Skeletal muscle satellite cell (primary cell): ENCODE measurements around the gene ERGIC1.
"Not testable (repeated sequence)": the region's sequence is repeated elsewhere in the genome, so short reads cannot be mapped to it uniquely, and the experiment has no call there.

ENCODE experiments used
- H3K27me3 ChIP-seq: 2 replicates; pipeline ENCODE4 v1.7.0; 2013; ENCODE audit warnings: low read length; ENCODE audit not compliant: control insufficient read depth, insufficient read depth
- H3K36me3 ChIP-seq: 2 replicates; pipeline ENCODE4 v1.7.0; 2013; ENCODE audit warnings: mild to moderate bottlenecking, control low read depth, low read length; ENCODE audit not compliant: insufficient read depth
- H3K4me1 ChIP-seq: 2 replicates; pipeline ENCODE4 v1.7.0; 2013; ENCODE audit warnings: low read length; ENCODE audit not compliant: control insufficient read depth, insufficient read depth
- H3K4me2 ChIP-seq: 2 replicates; pipeline ENCODE4 v1.7.0; 2013; ENCODE audit warnings: mild to moderate bottlenecking, low read length
- H3K4me3 ChIP-seq: 2 replicates; pipeline ENCODE4 v1.7.0; 2013; ENCODE audit warnings: low read length
- H3K9ac ChIP-seq: 2 replicates; pipeline ENCODE4 v1.7.0; 2013; ENCODE audit warnings: mild to moderate bottlenecking, low read depth, low read length, moderate library complexity
- H3K9me3 ChIP-seq: replicated peaks from 2 replicates; pipeline ENCODE4 v1.7.0; 2013; ENCODE audit warnings: mild to moderate bottlenecking, control low read depth, low read length

The ERGIC1 gene

GRCh38 chr5:172802567-172803176 is 31.4 kb upstream of the ERGIC1 start:
- no peak overlapping the region for H3K4me3 ChIP-seq
- no peaks in the 10 kb centered on the region for H3K27me3 ChIP-seq
- no peaks in the 10 kb centered on the region for H3K9me3 ChIP-seq
- H3K36me3 ChIP-seq, result no peaks in the 10 kb centered on the region
- H3K4me2 ChIP-seq, result no peak overlapping the region
- peak overlapping the region; percentile 9 for H3K9ac ChIP-seq
- H3K4me1 ChIP-seq, result peaks cover 60% of the 10 kb centered on the region

- Histone ChIP-seq H3K9ac (no peak overlapping the region), H3K27me3 (no peaks in the 10 kb centered on the region), H3K4me1 (peaks cover 39% of the 10 kb centered on the region), H3K36me3 (no peaks in the 10 kb centered on the region), H3K9me3 (no peaks in the 10 kb centered on the region), H3K4me3 (no peak overlapping the region), H3K4me2 (no peak overlapping the region)
Observed at GRCh38 chr5:172805018-172805683, 28.9 kb upstream of the ERGIC1 start.

- Histone ChIP-seq H3K9me3 (no peaks in the 10 kb centered on the region), H3K4me3 (no peak overlapping the region), H3K4me1 (peaks cover 32% of the 10 kb centered on the region), H3K36me3 (no peaks in the 10 kb centered on the region), H3K9ac (no peak overlapping the region), H3K27me3 (no peaks in the 10 kb centered on the region), H3K4me2 (no peak overlapping the region)
Observed at GRCh38 chr5:172805736-172806255, 28.3 kb upstream of the ERGIC1 start.

GRCh38 chr5:172806897-172807672 is 27.0 kb upstream of the ERGIC1 start:
- Histone ChIP-seq H3K9me3 (no peaks in the 10 kb centered on the region), H3K36me3 (no peaks in the 10 kb centered on the region), H3K27me3 (no peaks in the 10 kb centered on the region), H3K9ac (peak overlapping the region; percentile 76), H3K4me3 (peak overlapping the region; percentile 51), H3K4me1 (peaks cover 19% of the 10 kb centered on the region), H3K4me2 (peak overlapping the region; percentile 71)

GRCh38 chr5:172807766-172808311 is 26.2 kb upstream of the ERGIC1 start:
- peak overlapping the region; percentile 76 for H3K9ac ChIP-seq
- H3K9me3 ChIP-seq, result no peaks in the 10 kb centered on the region
- H3K4me1 ChIP-seq, result peaks cover 12% of the 10 kb centered on the region
- H3K4me3 ChIP-seq, result peak overlapping the region; percentile 51
- H3K27me3 ChIP-seq, result no peaks in the 10 kb centered on the region
- no peaks in the 10 kb centered on the region for H3K36me3 ChIP-seq
- H3K4me2 ChIP-seq, result peak overlapping the region; percentile 71

- H3K4me2 ChIP-seq, result no peak overlapping the region
- H3K9ac ChIP-seq, result no peak overlapping the region
- peaks cover 10% of the 10 kb centered on the region for H3K4me1 ChIP-seq
- no peak overlapping the region for H3K4me3 ChIP-seq
- no peaks in the 10 kb centered on the region for H3K36me3 ChIP-seq
- H3K9me3 ChIP-seq, result no peaks in the 10 kb centered on the region
- H3K27me3 ChIP-seq, result no peaks in the 10 kb centered on the region
Observed at GRCh38 chr5:172809774-172810173, 24.3 kb upstream of the ERGIC1 start.

- H3K9me3 ChIP-seq, H3K4me3 ChIP-seq, H3K9ac ChIP-seq, H3K4me2 ChIP-seq, H3K36me3 ChIP-seq, H3K27me3 ChIP-seq: not testable (repeated sequence)
- peaks cover 10% of the 10 kb centered on the region for H3K4me1 ChIP-seq
Observed at GRCh38 chr5:172810996-172811395, 23.1 kb upstream of the ERGIC1 start.

GRCh38 chr5:172815631-172816030 is 18.4 kb upstream of the ERGIC1 start:
- Histone ChIP-seq H3K4me2 (no peak overlapping the region), H3K4me1 (peaks cover 24% of the 10 kb centered on the region), H3K36me3 (no peaks in the 10 kb centered on the region), H3K4me3 (no peak overlapping the region), H3K9ac (no peak overlapping the region), H3K9me3 (no peaks in the 10 kb centered on the region), H3K27me3 (no peaks in the 10 kb centered on the region)

- H3K4me3 ChIP-seq, result peak overlapping the region; percentile 48
- peaks cover 27% of the 10 kb centered on the region for H3K4me1 ChIP-seq
- peak overlapping the region; percentile 36 for H3K9ac ChIP-seq
- no peaks in the 10 kb centered on the region for H3K36me3 ChIP-seq
- H3K9me3 ChIP-seq, result no peaks in the 10 kb centered on the region
- H3K4me2 ChIP-seq, result peak overlapping the region; percentile 52
- H3K27me3 ChIP-seq, result no peaks in the 10 kb centered on the region
Observed at GRCh38 chr5:172816925-172817562, 17.0 kb upstream of the ERGIC1 start.

GRCh38 chr5:172817664-172818063 is 16.4 kb upstream of the ERGIC1 start:
- no peaks in the 10 kb centered on the region for H3K36me3 ChIP-seq
- peaks cover 27% of the 10 kb centered on the region for H3K4me1 ChIP-seq
- H3K27me3 ChIP-seq, result no peaks in the 10 kb centered on the region
- H3K4me2 ChIP-seq, result no peak overlapping the region
- H3K9me3 ChIP-seq, result no peaks in the 10 kb centered on the region
- no peak overlapping the region for H3K4me3 ChIP-seq
- no peak overlapping the region for H3K9ac ChIP-seq

GRCh38 chr5:172818081-172818480 is 16.0 kb upstream of the ERGIC1 start:
- H3K4me3 ChIP-seq, result no peak overlapping the region
- H3K36me3 ChIP-seq, result no peaks in the 10 kb centered on the region

More at GRCh38 chr5:172818081-172818480, 16.0 kb upstream of the ERGIC1 start:
- no peaks in the 10 kb centered on the region for H3K27me3 ChIP-seq
- H3K4me1 ChIP-seq, result peaks cover 27% of the 10 kb centered on the region
- no peak overlapping the region for H3K9ac ChIP-seq
- no peak overlapping the region for H3K4me2 ChIP-seq
- no peaks in the 10 kb centered on the region for H3K9me3 ChIP-seq
